Neural crest cell (in vitro differentiated cells): ENCODE results near the gene RXRA. TPM values are rescaled to one million over a fixed set of nuclear protein-coding genes. Genes with fewer than 3 reads are reported as not detected.

Source experiments
- DNase-seq: peaks from one replicate; pipeline ENCODE4 v3.0.0; 2021; ENCODE audit warnings: low read depth, mixed read lengths, low spot score
- H3K27ac Mint-ChIP-seq: one replicate; pipeline ENCODE4 v1.8.0; 2021; ENCODE audit warnings: mild to moderate bottlenecking, mixed read lengths; ENCODE audit not compliant: unreplicated experiment
- H3K27me3 Mint-ChIP-seq: 2 replicates; pipeline ENCODE4 v1.8.0; 2021; ENCODE audit warnings: low read depth, mild to moderate bottlenecking, mixed read lengths
- H3K36me3 Mint-ChIP-seq: 2 replicates; pipeline ENCODE4 v1.8.0; 2021; ENCODE audit warnings: low read depth, mild to moderate bottlenecking, mixed read lengths
- H3K4me1 Mint-ChIP-seq: 2 replicates; pipeline ENCODE4 v1.8.0; 2021; ENCODE audit warnings: mixed read lengths
- H3K4me3 Mint-ChIP-seq: one replicate; pipeline ENCODE4 v1.8.0; 2021; ENCODE audit warnings: mild to moderate bottlenecking, mixed read lengths
- H3K9me3 Mint-ChIP-seq: 2 replicates; pipeline ENCODE4 v1.8.0; 2021; ENCODE audit warnings: mixed read lengths
- CTCF ChIP-seq: fragments of 200-600 bp; sonication (generic); conservative IDR thresholded peaks from 2 replicates; pipeline ENCODE4 v1.5.0; 2021; ENCODE audit warnings: antibody characterized with exemption, mild to moderate bottlenecking
- total RNA-seq: library from RNA; stranded (reverse); gene quantifications from 2 replicates; pipeline ENCODE4 v1.2.1, GENCODE V29; 2021

RXRA gene
- total RNA-seq, 1 donor from 2014 or later: 41.2 TPM

GRCh38 chr9:134283692-134284265 lies 42.5 kb upstream of the RXRA start:
- H3K4me3 Mint-ChIP-seq: no peak overlapping the region
- H3K27me3 Mint-ChIP-seq: no peaks in the 10 kb centered on the region
- H3K4me1 Mint-ChIP-seq: peaks cover 13% of the 10 kb centered on the region
- H3K36me3 Mint-ChIP-seq: no peaks in the 10 kb centered on the region
- TF ChIP-seq CTCF: no peak
- no peak for DNase-seq
- H3K9me3 Mint-ChIP-seq: no peaks in the 10 kb centered on the region
- no peak overlapping the region for H3K27ac Mint-ChIP-seq

- no peak for TF ChIP-seq CTCF
- Mint-ChIP-seq H3K4me3 (no peak overlapping the region), H3K36me3 (no peaks in the 10 kb centered on the region), H3K9me3 (no peaks in the 10 kb centered on the region), H3K27me3 (no peaks in the 10 kb centered on the region), H3K4me1 (peaks cover 13% of the 10 kb centered on the region), H3K27ac (no peak overlapping the region)
- DNase-seq: no peak
Observed at GRCh38 chr9:134284273-134284672, 42.0 kb upstream of the RXRA start.

GRCh38 chr9:134284741-134285140 lies 41.5 kb upstream of the RXRA start:
- H3K4me3 Mint-ChIP-seq: no peak overlapping the region
- H3K36me3 Mint-ChIP-seq: no peaks in the 10 kb centered on the region
- H3K4me1 Mint-ChIP-seq: peaks cover 13% of the 10 kb centered on the region
- no peak for DNase-seq
- no peak overlapping the region for H3K27ac Mint-ChIP-seq
- H3K27me3 Mint-ChIP-seq: no peaks in the 10 kb centered on the region
- no peaks in the 10 kb centered on the region for H3K9me3 Mint-ChIP-seq
- no peak for TF ChIP-seq CTCF

- H3K9me3 Mint-ChIP-seq: no peaks in the 10 kb centered on the region
- peaks cover 13% of the 10 kb centered on the region for H3K4me1 Mint-ChIP-seq
- no peak for DNase-seq
- H3K27ac Mint-ChIP-seq: no peak overlapping the region
- H3K36me3 Mint-ChIP-seq: no peaks in the 10 kb centered on the region
- no peaks in the 10 kb centered on the region for H3K27me3 Mint-ChIP-seq
- TF ChIP-seq CTCF: no peak
- no peak overlapping the region for H3K4me3 Mint-ChIP-seq
Observed at GRCh38 chr9:134285215-134285845, 40.9 kb upstream of the RXRA start.

- DNase-seq: no peak
- Mint-ChIP-seq H3K36me3 (no peaks in the 10 kb centered on the region), H3K27me3 (no peaks in the 10 kb centered on the region), H3K9me3 (no peaks in the 10 kb centered on the region), H3K4me3 (no peak overlapping the region), H3K4me1 (peaks cover 9% of the 10 kb centered on the region), H3K27ac (no peak overlapping the region)
- TF ChIP-seq CTCF: no peak
Observed at GRCh38 chr9:134286471-134287245, 39.6 kb upstream of the RXRA start.
